ENCODE results near the gene LITAF. TPM values are rescaled to one million over a fixed set of nuclear protein-coding genes. Genes with fewer than 3 reads are reported as not detected.
"Not testable (repeated sequence)": the region's sequence is repeated elsewhere in the genome, so short reads cannot be mapped to it uniquely, and the experiment has no call there.

LITAF gene
- total RNA-seq, 4 donors from 2014 or later, result 31.6 to 95.0 (median 44.5) TPM

DNA sequence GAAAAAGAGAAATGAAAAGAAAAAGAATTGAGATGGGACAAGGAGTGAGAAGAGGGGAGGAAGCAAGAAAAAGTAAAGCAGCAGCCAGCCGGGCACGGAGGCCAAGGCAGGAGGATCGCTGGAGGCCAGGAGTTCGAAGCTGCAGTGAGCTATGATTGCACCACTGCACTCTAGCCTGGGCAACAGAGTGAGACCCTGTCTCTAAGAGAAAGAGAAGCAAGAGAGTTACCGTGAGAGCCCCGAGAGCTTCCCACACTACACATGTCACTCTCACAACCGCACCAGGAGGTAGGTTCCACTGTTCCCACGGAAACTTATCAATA is 18.8 kb upstream of the LITAF start:
- H3K36me3 ChIP-seq, result no peaks in the 10 kb centered on the region
- no peaks in the 10 kb centered on the region for H3K9me3 ChIP-seq
- TF ChIP-seq POLR2A (IDR thresholded peaks at IDR 0.05) (no peak), EP300 (IDR thresholded peaks at IDR 0.05) (no peak), POLR2AphosphoS5 (IDR thresholded peaks at IDR 0.05) (no peak)
- TF ChIP-seq, protein P1, sequence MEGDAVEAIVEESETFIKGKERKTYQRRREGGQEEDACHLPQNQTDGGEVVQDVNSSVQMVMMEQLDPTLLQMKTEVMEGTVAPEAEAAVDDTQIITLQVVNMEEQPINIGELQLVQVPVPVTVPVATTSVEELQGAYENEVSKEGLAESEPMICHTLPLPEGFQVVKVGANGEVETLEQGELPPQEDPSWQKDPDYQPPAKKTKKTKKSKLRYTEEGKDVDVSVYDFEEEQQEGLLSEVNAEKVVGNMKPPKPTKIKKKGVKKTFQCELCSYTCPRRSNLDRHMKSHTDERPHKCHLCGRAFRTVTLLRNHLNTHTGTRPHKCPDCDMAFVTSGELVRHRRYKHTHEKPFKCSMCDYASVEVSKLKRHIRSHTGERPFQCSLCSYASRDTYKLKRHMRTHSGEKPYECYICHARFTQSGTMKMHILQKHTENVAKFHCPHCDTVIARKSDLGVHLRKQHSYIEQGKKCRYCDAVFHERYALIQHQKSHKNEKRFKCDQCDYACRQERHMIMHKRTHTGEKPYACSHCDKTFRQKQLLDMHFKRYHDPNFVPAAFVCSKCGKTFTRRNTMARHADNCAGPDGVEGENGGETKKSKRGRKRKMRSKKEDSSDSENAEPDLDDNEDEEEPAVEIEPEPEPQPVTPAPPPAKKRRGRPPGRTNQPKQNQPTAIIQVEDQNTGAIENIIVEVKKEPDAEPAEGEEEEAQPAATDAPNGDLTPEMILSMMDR (IDR thresholded peaks at IDR 0.05), result no peak
- peaks cover 0 to 25% (median 3%) of the 10 kb centered on the region in 3 donors for H3K4me1 ChIP-seq
- no peak overlapping the region for H3K4me3 ChIP-seq
- 84 to 91% methylated on average over 4 to 8 of the region's 8 CpGs for WGBS, 2 donors (ENCODE audit: low coverage in 1 of 2)
- peak overlapping the region in 2 of 4 donors; percentile 62 to 70 for H3K27ac ChIP-seq
- ATAC-seq, result no peak
- H3K27me3 ChIP-seq, result peaks cover 8% of the 10 kb centered on the region

DNA sequence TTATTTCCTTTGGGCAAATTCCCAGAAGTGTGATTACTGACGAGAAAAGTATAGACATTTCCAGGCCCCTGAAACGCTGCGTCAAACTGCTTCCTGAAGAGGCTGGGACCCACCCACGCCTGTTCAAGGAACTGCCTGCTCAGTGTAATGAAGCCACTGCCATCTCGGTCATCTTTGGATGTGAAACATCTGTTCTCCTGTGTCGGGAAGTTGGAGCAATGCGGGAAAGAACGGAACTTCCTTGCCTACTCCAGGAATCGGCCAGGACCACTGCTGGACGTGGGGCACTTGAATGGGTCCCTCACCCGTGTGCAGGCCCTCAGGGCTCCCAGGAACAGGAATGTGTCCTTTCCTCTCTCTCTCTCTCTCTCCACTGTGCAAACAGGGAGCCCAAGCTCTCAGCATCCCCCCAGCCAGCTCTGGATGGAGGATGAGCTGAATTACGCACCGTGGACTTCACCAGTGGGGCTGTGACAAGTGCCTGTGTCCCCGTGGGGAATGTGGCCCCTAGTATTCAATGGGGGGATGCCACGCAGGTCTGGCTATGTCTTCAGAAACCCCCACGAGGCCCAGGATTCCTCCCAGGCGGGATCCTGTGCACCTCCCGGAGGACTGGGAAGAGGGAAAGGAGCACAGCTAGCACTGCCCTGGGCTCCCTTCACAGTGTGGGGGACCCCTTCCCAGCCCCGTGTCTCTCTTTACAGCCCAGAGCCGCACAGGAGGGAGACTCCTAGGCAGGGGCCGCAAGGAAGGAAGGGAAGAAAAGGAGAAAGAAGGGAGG is 18.3 kb upstream of the LITAF start:
- TF ChIP-seq, protein P1 (IDR thresholded peaks at IDR 0.05), result no peak
- no peak for TF ChIP-seq EP300 (IDR thresholded peaks at IDR 0.05)
- peak; percentile 77 for TF ChIP-seq POLR2AphosphoS5 (IDR thresholded peaks at IDR 0.05)
- Histone ChIP-seq H3K27ac (peak overlapping the region in 3 of 4 donors; percentile 37 to 70 (median 62)), H3K4me1 (peaks cover 0 to 25% (median 3%) of the 10 kb centered on the region in 3 donors), H3K36me3 (no peaks in the 10 kb centered on the region), H3K27me3 (peaks cover 8% of the 10 kb centered on the region), H3K9me3 (no peaks in the 10 kb centered on the region), H3K4me3 (no peak overlapping the region)
- WGBS, 2 donors (ENCODE audit: low coverage in 1 of 2), result 24 to 51% methylated on average over 3 to 9 of the region's 21 CpGs
- ATAC-seq, result peak; percentile 74

DNA sequence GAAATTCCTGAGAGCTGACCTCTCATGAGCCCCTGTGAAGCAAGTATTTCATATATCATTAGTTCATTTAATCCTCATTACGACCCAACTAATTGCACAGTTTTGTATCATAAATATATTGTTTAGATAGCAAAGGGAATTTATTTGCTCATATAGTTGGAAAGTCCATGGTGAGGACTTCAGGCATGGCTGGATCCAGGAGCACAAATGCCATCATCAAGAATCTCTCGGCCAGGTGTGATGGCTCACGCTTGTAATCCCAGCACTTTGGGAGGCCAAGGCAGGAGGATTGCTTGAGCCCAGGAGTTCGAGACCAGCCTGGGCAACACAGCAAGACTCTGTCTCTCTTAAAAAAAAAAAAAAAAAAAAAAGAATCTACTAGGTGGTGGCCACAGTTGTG is 17.6 kb upstream of the LITAF start:
- H3K27ac ChIP-seq, result peak overlapping the region in 1 of 4 donors; percentile 62
- not testable (repeated sequence) for ATAC-seq
- WGBS, 2 donors (ENCODE audit: low coverage in 1 of 2), result 89 to 97% methylated on average over 3 to 4 of the region's 4 CpGs

DNA sequence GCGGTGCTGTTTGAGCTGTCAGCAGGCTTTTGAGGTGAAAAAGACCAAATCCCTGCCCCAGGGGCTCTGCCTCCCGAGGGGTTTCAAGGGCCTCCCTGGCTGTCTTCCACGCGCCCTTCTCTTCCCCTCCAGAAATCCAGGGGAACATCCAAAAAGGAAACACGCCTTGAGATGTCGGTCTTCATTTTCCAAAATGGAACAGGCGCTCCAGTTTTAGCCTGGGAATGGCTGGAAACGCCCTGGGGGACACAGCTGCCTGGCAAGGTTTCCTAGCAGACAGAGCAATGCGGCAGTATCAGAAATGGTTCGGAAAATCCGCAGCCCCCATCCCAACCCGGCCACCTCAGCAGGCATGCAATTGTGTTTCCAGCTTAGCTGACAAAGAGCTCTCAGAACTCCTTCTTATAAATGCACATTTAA is 16.6 kb upstream of the LITAF start:
- 29 to 33% methylated on average over 9 to 11 of the region's 12 CpGs for WGBS, 2 donors (ENCODE audit: low coverage in 1 of 2)
- Histone ChIP-seq H3K27me3 (peaks cover 8% of the 10 kb centered on the region), H3K4me3 (no peak overlapping the region), H3K36me3 (no peaks in the 10 kb centered on the region), H3K9me3 (no peaks in the 10 kb centered on the region), H3K4me1 (peaks cover 0 to 25% (median 3%) of the 10 kb centered on the region in 3 donors), H3K27ac (peak overlapping the region in 3 of 4 donors; percentile 7 to 63 (median 45))
- no peak for ATAC-seq
- TF ChIP-seq, protein P1 (IDR thresholded peaks at IDR 0.05), result no peak
- TF ChIP-seq POLR2A (IDR thresholded peaks at IDR 0.05) (no peak), EP300 (IDR thresholded peaks at IDR 0.05) (no peak), POLR2AphosphoS5 (IDR thresholded peaks at IDR 0.05) (no peak)

More for the DNA sequence above, 17.6 kb upstream of the LITAF start:
- H3K9me3 ChIP-seq, H3K27me3 ChIP-seq, H3K36me3 ChIP-seq, H3K4me3 ChIP-seq: not testable (repeated sequence)
- peaks cover 0 to 25% (median 3%) of the 10 kb centered on the region in 3 donors for H3K4me1 ChIP-seq

DNA sequence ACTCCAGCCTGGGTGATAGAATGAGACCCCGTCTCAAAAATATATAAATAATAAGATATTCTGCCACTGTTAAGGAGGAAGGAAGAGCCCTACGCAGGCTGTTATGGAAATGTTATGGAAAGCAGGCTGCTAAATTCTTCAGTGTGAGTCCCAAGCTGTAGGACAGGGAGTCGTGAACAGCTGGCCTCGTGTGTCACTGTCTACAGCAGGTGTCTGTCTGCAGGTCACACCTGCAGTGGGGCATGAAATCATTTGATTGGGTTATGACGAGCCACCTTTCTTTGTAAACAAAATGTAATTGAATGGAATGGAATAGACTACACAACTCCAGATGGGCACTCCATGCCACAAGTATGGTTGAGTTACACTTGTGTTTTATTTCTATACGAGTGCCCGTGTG is 15.6 kb upstream of the LITAF start:
- no peak for TF ChIP-seq POLR2AphosphoS5 (IDR thresholded peaks at IDR 0.05)
- TF ChIP-seq, protein P1 (IDR thresholded peaks at IDR 0.05), result no peak
- no peak for TF ChIP-seq EP300 (IDR thresholded peaks at IDR 0.05)
- TF ChIP-seq POLR2A (IDR thresholded peaks at IDR 0.05), result no peak
- H3K36me3 ChIP-seq, result no peaks in the 10 kb centered on the region
- H3K4me1 ChIP-seq, result peaks cover 0 to 31% (median 3%) of the 10 kb centered on the region in 3 donors
- H3K27ac ChIP-seq, result no peak overlapping the region
- H3K9me3 ChIP-seq, result no peaks in the 10 kb centered on the region
- H3K4me3 ChIP-seq, result no peak overlapping the region
- H3K27me3 ChIP-seq, result peaks cover 8% of the 10 kb centered on the region
- 68 to 69% methylated on average over 3 to 6 of the region's 7 CpGs for WGBS, 2 donors (ENCODE audit: low coverage in 1 of 2)
- ATAC-seq, result no peak

Data from gastroesophageal sphincter (tissue), 4 donors.